ENCODE data around the gene SPSB1.

The SPSB1 gene

DNA sequence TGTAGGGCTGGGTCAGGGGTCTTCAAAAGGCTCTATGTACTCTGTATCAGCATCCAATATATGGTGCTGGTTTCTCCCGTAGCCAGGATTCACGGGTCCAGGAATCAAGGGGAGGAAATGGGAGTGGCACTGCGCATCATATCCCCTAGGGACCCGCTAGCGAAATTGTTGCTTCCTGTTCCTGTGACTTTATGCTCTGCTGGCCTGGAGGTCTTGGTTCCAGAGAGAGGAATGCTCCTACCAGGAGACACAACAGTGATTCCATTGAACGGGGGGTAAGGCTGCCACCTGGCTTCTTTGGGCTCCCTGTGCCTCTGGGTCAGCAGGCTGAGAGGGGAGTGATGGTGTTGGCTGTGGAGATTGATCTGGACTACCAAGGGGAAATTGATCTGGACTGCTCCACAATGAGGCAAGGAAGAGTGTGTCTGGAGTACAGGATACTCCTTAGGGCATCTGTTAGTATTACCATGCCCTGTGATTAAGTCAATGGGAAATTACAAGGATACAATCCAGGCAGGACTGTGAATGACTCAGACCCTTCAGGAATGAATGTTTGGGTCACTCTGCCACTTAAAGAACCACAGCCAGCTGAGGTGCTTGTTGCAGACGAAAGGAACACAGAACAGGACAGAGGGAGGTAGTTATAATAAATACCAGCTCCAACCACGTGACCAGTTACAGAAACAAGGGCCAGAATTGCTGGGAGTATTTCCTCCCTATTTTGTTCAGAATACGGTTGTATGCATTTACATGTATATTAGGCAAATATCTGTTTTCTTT lies 10.2 kb downstream of the SPSB1 start:
- DNase-seq = no peak

DNA sequence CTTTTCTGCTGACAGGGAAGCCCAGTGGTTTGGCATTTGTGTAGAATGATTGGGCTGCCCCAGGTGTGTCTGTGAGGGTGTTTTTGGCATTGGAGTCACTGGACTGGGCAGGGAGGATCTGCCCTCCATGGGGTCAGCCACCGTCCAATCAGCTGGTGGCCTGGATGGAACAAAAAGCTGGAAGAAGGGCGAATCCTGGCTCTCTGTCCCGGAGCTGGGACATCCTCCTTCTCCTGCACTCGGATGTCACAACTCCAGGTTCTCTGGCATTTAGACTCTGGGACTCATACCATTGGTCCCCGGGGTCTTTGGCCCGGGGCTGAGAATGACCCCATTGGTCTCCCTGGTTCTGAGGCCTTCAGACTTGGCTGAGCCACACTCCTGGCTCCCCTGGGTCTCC lies 11.2 kb downstream of the SPSB1 start:
- no peak for DNase-seq

DNA sequence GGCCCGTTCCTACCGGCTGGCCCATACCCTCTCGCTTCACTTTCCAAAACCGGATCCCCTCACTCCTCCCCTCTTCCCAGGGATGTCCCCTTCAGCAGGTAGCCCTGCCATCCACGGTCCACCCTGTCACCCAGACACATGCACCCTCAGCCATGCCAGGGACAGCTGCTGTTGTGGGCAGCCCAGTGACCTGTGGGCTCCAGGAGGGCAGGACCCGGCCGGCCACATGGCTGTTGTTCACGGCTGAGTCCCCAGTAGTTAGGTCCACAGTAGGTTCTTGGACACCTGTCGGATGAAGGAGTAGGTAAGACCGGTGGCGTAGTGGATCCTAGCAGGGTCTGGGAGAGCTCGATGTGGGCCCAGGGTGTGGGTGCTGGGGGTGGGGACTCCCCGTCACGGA lies 12.5 kb downstream of the SPSB1 start:
- no peak for DNase-seq

DNA sequence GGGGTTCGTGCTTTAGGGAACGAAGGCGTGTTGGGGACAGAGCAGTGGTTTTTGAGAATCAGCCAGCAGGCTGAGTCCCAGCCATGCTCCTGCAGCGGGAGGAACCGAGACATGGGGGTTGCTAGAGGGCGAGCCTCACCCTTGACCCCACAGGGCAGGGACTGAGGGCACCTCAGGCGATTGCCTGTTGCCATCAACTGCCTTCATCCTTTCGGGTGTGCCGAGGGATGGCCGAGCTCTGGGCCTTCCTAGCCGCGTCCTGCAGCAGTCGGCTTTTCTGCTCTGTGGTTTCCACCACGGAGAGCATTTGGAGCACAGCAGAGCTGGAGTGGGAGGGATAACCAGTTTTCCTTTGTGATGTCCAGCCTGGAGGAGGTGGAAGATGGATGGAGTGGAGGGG lies 13.3 kb downstream of the SPSB1 start:
- no peak for DNase-seq

DNA sequence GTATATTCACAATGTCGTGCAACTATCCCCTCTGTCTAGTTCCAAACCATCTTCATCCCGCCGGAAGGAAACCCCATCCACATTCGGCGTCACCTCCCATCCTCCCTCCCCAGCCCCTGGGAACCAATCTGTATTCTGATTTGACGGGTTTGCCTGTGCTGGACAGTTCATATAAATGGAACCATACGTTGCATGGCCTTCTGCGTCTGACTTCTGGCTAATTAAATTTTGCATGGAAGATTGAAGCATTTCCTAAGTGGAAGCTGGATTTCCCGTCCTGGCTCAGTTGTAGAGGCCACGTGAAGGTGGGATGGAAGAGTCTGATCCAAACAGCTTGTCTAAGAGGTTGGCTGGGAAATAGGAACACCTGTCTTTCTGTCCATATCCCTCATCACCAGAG lies 14.6 kb downstream of the SPSB1 start:
- DNase-seq = no peak

DNA sequence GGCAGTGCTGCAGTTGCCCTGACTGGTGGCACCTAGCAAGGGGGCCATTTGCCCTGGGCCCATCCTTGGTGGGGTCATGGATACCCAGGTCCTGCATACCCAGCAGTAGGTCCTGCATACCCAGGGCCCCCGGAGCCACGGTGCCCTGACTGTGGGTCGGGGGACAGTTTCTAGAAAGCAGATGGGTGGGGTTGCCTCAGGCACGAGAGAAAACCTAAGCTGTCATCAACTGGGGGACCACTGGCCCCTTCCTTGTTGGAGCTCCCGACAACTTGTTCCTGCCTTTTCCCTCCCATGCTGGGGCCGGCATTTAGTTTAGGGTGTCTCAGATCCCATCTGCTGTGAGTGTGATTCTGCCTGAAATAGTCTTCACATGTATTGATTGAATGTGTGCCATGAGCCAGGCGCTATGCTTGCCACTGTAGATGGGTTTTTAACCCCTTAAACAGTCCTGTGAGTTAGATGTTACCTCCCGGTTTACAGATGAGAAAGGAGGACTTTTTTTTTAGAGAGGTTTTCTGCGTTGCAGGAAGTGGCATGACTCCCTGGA lies 15.6 kb downstream of the SPSB1 start:
- DNase-seq = no peak

DNA sequence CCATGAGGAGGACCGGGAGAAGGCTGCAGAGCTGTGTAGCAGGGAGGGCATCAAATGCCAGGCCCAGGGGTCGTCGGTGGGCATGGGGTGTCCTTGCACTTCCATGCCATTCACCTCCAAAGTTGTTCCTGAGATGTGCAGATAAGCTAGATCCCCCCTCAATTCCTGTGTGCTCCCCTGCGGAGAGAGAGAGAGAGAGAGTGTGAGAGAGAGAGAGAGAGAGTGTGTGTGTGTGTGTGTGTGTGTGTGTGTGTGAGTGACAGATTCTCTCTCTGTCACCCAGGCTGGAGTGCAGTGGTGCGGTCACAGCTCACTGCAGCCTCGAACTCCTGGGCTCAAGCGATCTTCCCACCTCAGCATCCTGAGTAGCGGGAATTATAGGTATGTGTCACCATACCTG lies 16.4 kb downstream of the SPSB1 start:
- DNase-seq = no peak

DNA sequence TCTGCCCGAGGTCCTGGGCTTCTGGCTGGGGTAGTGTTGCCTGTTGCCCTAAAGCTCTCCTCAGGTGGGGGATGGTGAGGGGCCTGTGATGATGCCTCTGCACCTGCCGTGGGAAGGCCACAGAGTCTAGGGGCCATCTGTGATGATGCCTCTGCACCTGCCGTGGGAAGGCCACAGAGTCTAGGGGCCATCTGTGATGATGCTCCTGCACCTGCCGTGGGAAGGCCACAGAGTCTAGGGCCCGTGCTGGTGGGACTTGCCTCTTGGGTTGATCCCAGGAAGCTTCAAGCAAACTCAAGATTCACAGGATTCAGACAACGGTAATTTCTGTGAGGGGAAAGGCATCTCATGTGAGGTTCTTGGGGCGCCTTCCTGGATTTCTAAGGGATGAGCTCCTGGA lies 17.3 kb downstream of the SPSB1 start:
- no peak for DNase-seq

DNA sequence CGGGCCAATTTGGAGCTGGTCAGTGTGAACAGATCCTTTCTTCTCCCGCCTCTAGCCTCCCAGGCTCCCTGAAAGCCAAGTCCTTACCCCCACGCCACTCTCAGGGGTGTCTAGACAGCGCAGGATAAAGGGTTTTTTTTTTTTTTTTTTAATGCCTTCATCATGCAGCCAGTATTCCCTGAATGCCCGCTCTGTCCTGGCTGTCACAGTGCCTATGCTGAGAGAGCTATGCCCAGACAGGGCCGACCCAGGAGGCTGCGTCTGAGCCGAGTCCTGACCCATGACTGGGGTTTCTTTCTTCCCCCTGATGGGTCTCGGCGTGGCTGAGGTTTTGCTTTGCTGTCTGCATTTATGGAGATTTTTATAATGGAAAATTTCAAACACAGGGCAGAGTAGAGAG lies 18.3 kb downstream of the SPSB1 start:
- no peak for DNase-seq

DNA sequence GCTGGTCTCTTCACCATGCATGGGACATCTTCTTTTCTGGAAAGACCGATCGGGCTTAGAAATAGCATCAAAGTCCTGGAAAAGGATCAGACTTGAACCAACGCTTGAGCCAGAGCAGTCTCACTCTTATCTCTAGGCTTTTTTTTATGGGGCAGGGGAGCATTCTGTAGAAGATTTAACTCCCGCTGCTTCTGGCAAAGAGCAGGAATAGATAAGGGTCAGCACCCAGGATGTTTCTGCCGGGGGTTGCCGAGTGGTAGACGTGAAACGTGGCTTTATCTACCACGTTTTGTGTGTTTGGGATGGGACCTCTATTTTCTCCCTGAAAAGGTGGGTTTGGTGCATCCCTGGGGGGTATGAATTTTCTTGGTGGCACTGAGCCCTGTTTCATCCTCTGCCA lies 18.8 kb downstream of the SPSB1 start:
- no peak for DNase-seq

DNA sequence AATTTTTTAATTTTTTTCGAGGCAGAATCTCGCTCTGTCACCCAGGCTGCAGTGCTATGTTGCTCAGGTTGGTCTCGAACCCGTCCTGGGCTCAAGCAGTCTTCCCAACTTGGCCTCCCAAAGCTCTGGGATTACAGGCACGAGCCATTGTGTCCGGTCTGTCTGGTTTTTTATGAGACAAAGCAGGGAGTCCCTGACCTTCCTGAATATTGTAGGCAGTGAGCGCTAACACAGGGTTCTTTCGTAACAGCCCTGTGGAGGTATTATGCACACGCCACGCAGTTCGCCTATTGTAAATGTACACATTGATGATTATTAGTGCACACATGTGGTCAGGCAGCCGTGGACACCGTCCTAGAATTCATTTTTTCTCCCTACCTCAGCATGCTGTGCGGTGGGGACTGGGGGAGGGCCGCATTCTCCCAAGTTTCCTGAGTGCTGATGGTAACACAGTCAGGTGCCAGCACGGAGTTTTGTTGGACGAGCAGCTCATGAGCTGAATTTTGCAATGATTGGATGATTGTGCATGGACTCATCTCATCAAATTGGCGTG lies 19.6 kb downstream of the SPSB1 start:
- DNase-seq = no peak

DNA sequence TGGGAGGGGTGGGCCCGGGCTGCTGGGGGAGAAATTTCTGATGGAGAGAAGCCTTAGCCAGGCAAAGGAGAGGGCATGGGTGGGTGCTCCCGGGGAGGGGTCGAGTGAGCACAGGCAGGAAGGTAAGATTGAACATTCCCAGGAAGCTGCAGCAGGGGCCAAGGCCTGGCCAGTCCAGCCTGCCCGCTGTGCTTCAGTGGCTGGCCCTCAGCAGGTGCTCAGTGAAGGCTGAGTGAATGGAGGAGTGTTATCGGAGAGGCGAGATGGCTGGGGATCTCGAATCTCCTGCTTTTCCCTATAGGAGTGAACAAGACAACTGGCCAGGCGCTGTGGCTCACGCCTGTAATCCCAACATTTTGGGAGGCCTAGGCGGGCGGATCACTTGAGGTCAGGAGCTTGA lies 20.9 kb downstream of the SPSB1 start:
- no peak for DNase-seq

DNA sequence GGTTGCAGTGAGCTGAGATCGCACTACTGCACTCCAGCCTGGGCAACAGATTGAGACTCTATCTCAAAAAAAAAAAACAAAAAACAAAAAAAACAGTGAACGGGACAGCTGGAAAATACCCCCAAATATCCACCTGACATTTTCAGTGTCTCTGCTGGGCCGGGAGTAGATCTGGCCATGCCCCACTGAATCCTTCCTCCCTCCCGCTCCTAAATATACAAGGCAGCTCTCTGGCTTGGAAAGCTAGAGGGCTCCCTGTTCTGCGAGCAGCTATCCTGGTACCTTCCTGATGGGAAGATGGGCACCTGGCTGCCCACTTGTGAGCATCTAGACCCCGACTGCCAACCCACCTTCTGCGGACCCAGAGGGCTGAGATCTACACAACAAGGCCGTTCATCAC lies 21.4 kb downstream of the SPSB1 start:
- DNase-seq = no peak

DNA sequence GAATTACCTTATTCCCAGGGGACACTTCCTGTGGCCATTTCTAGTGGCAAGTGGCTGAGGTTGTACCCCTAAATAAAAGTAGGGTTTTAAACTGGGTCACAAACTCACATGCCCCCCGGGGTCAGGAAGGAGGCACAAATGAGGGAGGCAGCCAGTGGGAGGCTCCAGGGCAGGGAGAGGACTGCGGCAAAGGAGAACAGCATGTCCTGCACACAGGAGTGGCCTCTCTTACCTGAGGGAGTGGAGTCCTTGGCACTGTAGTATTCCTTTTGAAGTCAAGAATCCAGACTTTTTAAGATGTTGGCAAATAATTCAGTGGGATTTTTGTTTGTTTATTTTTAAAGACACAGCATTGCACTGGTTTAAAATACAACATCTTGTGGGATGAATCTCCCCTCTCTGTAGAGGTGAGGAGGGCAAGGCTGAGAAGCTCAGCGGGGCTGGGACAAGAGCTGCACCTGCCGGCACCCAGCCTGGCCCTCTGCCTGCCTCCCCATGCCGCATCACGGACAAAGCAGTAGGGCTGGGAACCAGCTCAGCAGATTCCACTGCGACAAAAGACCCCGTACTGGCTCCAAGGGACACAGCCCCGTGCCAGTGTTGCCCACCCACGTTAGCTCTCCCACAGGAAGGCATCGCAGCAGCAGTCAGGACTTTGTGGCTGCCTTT lies 22.2 kb downstream of the SPSB1 start:
- DNase-seq = no peak

DNA sequence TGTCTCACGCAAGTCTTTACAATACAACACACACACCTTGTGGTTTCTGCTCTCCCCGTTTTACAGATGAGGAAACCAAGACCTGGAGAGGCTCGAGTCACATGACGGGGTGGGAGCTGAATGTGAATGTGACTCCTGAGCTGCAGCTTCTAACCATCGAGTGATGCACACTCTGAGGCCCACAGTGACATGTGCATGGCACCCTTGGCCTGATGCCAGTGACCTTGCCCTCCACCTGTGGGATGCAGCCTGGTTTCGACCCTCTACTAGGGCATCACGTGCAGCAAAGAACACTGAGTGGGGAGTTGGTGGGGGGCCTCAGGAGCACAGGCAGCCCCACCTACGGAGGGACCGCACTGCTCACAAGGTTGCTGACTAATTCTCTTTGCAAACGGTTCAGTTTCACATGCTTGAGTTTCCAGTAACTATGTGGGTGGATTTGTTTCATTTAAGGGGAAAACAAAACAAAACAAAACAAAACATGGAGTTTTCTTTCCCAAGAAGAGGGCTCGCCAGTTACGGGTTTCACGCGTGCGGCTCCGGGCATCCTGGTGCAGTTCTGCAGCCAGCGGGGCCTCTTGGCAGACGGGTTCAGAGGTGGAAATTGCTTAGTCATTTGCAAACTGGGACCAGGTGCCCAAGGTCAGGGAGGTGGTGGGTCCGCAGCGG lies 22.9 kb downstream of the SPSB1 start:
- DNase-seq = no peak

DNA sequence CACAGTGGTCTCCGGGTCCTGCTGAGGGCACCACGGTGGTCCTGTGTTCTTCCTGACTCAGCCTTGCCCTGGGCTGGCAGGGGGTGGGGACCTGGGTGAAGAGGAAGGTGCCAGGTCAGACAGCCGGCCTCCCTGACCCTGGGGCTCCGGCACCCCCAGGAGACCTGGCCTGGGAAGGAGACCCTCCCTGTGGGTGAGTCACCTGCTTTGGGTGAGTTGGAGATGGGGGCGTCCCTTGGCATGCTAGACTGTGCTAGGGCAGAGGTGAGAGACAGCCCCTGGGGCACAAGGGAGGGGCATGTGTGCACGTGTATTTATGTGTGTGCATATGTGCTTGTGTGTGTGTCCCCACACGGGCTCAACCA lies 23.4 kb downstream of the SPSB1 start:
- no peak for DNase-seq

DNA sequence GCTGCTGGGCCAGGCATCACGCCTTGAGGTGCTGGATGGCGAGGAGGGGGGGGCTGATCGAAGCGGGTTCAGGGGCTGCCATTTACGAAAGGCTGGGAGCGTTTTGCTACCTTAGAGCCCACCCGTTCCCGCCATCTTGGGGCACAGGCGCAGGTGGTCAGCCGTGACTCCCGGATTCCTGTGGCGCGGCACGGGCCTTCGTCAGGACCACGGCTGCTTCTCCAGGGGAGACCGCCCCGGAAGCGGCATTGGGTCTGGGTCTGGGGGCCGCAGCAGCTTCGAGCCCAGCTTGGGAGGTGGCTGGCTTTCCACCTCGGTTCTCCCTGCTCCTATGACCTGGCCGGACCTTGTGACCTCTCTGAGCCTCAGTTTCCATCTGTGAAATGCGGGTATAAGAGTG lies 23.8 kb downstream of the SPSB1 start:
- no peak for DNase-seq

DNA sequence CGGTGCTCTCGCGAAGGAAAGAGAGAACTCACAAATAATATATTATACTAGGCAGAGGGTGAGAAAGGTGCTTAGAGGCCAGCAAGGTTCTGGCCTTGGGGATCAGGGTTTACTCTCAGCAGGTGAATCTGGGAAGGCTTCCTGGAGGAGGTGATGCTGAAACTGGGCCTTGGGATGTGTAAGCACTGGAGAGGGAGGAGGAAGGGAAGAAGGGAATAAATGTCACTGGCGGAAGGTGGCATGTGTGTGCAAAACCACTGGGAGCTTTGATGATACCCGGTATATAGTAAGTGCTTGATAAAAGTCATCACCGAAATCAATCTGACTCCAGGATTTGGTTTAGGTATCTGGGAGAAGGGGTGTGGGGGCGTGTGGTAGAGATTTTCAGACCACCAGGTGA lies 24.4 kb downstream of the SPSB1 start:
- no peak for DNase-seq

DNA sequence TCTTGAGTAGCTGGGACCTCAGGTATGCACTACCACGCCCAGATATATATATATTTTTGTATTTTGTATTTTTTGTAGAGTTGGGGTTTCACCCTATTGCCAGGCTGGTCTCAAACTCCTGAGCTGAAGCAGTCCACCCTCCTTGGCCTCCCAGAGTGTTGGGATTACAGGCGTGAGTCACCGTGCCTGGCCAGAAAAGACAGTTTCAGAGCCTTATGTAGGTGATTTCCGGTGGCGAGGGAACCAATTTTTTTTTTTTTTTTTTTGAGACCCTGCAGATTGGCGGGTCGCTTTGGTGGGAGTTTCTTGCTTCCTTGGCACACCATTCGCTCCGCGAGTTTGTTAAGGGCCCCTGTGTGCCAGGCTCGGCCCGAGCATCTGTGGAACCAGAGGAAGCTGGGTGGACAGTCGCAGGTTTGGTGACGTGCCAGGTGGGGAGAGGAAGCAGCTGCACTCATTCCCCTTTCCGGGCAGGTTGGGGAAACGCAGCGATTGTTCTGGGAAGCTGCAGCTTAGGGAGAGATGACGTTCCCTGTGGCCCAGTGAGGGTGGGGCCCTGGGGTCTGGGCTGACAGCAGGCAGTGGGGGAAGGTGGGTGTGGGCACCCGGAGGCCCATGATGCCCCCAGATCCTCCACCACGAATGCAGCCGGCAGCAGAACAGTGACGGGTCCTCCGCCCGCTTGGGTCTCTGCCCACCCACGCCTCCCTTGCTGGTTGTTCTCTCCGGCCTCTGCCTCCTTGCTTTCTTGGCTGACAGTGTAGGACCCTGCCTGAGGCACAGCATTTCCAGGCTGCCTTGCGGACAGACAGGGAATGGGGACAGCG lies 25.1 kb downstream of the SPSB1 start:
- no peak for DNase-seq

DNA sequence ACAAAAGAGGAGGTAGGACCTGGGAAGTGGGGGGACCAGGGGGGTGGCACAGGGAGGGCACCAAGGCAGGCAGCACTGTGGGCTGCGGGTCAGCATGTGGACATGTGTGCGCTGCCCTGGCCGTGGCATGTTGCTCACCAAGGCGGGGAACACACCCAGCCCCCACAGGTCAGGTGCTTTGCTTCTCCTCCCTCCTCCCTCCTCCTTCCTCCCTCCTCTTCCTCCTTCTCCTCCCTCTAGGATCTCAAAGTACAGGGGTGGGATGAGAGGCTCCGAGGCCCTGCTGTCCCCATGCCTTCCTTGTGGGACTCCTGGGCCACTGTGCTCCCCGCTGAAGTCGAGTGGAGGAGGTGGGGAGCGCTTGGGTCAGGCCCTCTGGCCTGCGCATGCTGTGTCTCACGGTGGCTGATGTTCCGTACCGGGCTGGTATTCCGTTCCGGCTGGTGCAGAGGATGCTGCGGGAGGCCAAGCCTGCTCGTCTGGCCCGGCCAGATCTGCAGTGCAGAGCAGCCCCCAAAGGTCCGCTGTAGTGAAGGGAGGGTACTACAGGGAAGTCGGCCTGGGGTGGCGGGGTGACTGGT lies 26.6 kb downstream of the SPSB1 start:
- no peak for DNase-seq

DNA sequence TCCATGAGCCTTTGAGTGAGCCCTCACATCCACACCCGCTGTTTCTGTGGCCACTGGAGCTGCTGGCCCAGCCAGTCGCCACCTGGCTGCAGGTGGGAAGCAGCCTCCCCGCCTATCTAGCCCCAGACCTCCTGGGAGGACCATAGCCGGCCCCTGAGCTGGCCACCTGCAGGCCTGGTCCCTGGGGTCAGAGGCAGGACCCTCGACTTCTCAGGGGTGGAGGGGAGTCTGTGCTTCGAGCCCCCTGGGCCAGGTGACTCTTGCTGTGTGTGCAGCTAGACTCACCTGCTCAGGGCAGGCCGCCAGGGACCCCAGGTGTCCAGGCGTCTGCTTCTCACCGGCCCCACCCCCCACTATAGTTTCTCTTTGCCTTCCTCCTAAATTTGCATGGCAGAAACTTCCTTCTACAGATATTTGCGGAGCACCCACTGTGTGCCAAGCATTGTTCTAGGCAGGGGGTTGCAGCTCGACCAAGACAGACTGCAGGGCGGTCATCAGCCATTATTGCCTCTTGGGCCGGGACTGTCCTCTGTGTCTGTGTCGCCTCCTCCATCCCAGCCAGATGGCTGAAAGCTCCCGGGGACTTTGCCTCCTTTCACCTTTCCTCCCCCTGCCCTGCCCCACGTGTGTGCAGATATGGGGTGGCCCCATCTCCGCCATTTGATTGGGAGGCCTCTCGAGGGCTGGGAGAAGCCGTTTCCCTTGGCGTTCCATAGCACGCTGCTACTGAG lies 27.3 kb downstream of the SPSB1 start:
- DNase-seq = no peak
